Measurements from ENCODE around the gene TAB2. TPM values are rescaled to one million over a fixed set of nuclear protein-coding genes. Genes with fewer than 3 reads are reported as not detected.
"Not testable (repeated sequence)": the region's sequence is repeated elsewhere in the genome, so short reads cannot be mapped to it uniquely, and the experiment has no call there.

TAB2 gene
- total RNA-seq, 1 experiment from 2014 or later: 56.2 TPM

DNA sequence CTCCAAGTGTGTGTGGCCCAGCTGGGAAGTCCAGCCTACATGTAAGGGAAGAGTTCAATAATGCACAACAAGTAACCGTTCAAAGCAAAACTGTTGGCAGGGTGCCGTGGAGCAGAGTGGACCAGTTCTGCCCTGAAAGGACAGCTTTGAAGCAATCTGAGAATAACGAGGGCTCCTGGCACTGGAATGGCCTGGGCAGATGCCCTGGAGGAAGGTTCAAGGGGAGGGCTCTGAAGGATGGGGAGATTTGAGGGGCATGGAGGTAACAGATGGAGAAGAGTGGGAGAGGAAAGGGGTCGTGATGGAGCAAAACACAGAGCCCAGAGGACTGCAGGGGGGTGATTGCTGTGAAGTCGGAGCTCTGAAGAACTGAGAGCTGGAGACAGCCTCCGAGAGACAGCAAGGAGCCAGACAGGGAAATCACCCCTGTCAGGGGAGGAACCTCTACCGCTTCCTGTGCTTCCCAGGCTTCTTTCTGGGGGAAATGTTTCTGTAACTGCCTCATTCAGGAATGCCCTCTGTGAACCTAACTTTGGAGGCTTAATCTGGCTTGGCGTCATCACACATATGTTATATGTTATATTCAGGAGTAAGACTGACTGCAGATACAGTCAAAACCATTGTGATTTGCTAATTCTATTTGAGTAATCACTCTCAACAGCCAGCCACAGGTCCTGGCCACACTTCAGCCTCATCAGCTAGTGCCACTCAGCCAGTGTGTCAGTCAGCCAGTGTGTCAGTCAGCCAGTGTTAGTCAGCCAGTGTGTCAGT, 126.1 kb downstream of the TAB2 start:
- Histone ChIP-seq H3T11ph (ENCODE audit: low read length) (no peak overlapping the region), H2BK120ac (ENCODE audit: low read depth, low read length, poor library complexity, severe bottlenecking) (no peak overlapping the region), H3K79me2 (ENCODE audit: insufficient read depth, low read length) (no peaks in the 10 kb centered on the region), H2BK5ac (ENCODE audit: insufficient read length, low read length) (no peak overlapping the region), H4K91ac (ENCODE audit: insufficient read length, low read depth, low read length) (no peak overlapping the region), H2BK20ac (ENCODE audit: low read depth, low read length, poor library complexity, severe bottlenecking) (no peak overlapping the region), H2BK15ac (ENCODE audit: low read depth, low read length) (no peak overlapping the region), H3K9ac (ENCODE audit: extremely low read depth, insufficient read length, low read length) (no peak overlapping the region), H2AFZ (ENCODE audit: low read length) (no peak overlapping the region), H4K8ac (replicated peaks; ENCODE audit: insufficient read length, low read depth, low read length) (no peak overlapping the region), H3K79me1 (ENCODE audit: insufficient read depth, low read depth, low read length, poor library complexity, severe bottlenecking) (no peaks in the 10 kb centered on the region), H3K9me3 (ENCODE audit: control insufficient read depth, low read depth, low read length) (no peaks in the 10 kb centered on the region), H3K4me1 (ENCODE audit: insufficient read depth, low read length) (no peaks in the 10 kb centered on the region), H4K20me1 (ENCODE audit: control insufficient read depth, insufficient read depth, insufficient read length) (no peaks in the 10 kb centered on the region), H3K23me2 (ENCODE audit: insufficient read length, low read depth, low read length, poor library complexity, severe bottlenecking) (no peaks in the 10 kb centered on the region), H3K27me3 (ENCODE audit: insufficient read depth, low read length) (no peaks in the 10 kb centered on the region), H2AK5ac (ENCODE audit: insufficient read length, low read length) (no peak overlapping the region), H3K14ac (ENCODE audit: insufficient read depth, low read length) (no peak overlapping the region), H3K56ac (ENCODE audit: insufficient read length, low read depth, low read length) (no peak overlapping the region), H3K23ac (ENCODE audit: insufficient read length, low read depth, low read length) (no peak overlapping the region), H3K4me2 (ENCODE audit: insufficient read depth, insufficient read length, low read length) (no peak overlapping the region), H4K5ac (ENCODE audit: insufficient read length, low read depth, low read length) (no peak overlapping the region), H3K18ac (ENCODE audit: insufficient read length, low read depth, low read length) (no peak overlapping the region), H3K4ac (ENCODE audit: low read depth, low read length) (no peak overlapping the region), H2BK12ac (ENCODE audit: insufficient read length, low read depth, low read length) (no peak overlapping the region), H3K27ac (ENCODE audit: insufficient read length, low read depth, low read length) (no peak overlapping the region)
- H3K36me3 Mint-ChIP-seq (ENCODE audit: insufficient read depth in 1 of 3, low read depth in 3 of 3): no peaks in the 10 kb centered on the region
- no CpG with 5 or more reads among the region's 8 CpGs for WGBS (ENCODE audit: extremely low coverage, insufficient read length, low lambda C conversion rate)
- no peak for DNase-seq
- no peak overlapping the region; a peak in 1 of 7 replicates for H3K27ac Mint-ChIP-seq
- TF ChIP-seq, protein P1, sequence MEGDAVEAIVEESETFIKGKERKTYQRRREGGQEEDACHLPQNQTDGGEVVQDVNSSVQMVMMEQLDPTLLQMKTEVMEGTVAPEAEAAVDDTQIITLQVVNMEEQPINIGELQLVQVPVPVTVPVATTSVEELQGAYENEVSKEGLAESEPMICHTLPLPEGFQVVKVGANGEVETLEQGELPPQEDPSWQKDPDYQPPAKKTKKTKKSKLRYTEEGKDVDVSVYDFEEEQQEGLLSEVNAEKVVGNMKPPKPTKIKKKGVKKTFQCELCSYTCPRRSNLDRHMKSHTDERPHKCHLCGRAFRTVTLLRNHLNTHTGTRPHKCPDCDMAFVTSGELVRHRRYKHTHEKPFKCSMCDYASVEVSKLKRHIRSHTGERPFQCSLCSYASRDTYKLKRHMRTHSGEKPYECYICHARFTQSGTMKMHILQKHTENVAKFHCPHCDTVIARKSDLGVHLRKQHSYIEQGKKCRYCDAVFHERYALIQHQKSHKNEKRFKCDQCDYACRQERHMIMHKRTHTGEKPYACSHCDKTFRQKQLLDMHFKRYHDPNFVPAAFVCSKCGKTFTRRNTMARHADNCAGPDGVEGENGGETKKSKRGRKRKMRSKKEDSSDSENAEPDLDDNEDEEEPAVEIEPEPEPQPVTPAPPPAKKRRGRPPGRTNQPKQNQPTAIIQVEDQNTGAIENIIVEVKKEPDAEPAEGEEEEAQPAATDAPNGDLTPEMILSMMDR (conservative IDR thresholded peaks at IDR 0.05): no peak
- H3K27me3 Mint-ChIP-seq (ENCODE audit: low read depth): peaks cover 6% of the 10 kb centered on the region
- no peak overlapping the region for H3K4me3 Mint-ChIP-seq
- H3K9me3 Mint-ChIP-seq: peaks cover 0 to 3% of the 10 kb centered on the region in 2 experiments; a peak in 3 of 5 replicates
- H3K4me1 Mint-ChIP-seq: peaks cover 0 to 11% of the 10 kb centered on the region in 2 experiments; a peak in 1 of 4 replicates

DNA sequence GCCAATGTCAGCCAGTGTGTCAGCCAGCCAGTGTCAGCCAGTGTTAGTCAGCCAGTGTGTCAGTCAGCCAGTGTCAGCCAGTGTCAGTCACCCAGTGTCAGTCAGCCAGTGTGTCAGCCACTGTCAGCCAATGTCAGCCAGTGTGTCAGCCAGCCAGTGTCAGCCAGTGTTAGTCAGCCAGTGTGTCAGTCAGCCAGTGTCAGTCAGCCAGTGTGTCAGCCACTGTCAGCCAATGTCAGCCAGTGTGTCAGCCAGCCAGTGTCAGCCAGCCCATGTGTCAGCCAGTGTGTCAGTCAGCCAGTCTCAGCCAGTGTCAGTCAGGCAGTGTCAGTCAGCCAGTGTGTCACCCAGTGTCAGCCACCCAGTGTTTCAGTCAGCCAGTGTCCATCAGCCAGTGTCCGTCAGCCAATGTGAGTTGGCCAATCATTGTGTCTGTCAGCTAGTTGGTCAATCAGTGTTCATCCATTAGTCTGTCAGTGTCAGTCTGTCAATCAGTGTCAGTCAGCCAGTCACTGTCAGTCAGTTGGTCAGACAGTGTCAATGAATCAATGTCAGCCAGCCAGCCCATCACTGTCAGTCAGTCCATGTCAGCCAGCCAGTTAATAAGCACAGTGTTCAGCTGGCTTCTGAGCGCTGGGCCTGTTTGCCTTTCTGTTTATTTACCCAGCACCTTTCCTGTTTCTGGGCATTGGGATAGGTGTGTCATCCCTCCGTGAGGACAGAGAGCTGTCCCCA, 127.0 kb downstream of the TAB2 start:
- H3K23ac ChIP-seq (ENCODE audit: insufficient read length, low read depth, low read length); H3K4me3 Mint-ChIP-seq; H3K79me1 ChIP-seq (ENCODE audit: insufficient read depth, low read depth, low read length, poor library complexity, severe bottlenecking); H3K27ac Mint-ChIP-seq; H3K9me3 ChIP-seq (ENCODE audit: control insufficient read depth, low read depth, low read length); H3K4me1 Mint-ChIP-seq; H3K79me2 ChIP-seq (ENCODE audit: insufficient read depth, low read length); H4K91ac ChIP-seq (ENCODE audit: insufficient read length, low read depth, low read length); H3K14ac ChIP-seq (ENCODE audit: insufficient read depth, low read length); H2BK12ac ChIP-seq (ENCODE audit: insufficient read length, low read depth, low read length); H3K4me2 ChIP-seq (ENCODE audit: insufficient read depth, insufficient read length, low read length); H2BK20ac ChIP-seq (ENCODE audit: low read depth, low read length, poor library complexity, severe bottlenecking); H2BK15ac ChIP-seq (ENCODE audit: low read depth, low read length); H3K9ac ChIP-seq (ENCODE audit: extremely low read depth, insufficient read length, low read length); H3K9me3 Mint-ChIP-seq; H3K23me2 ChIP-seq (ENCODE audit: insufficient read length, low read depth, low read length, poor library complexity, severe bottlenecking); H3K56ac ChIP-seq (ENCODE audit: insufficient read length, low read depth, low read length); H3K4ac ChIP-seq (ENCODE audit: low read depth, low read length); H3K27me3 ChIP-seq (ENCODE audit: insufficient read depth, low read length); H4K8ac ChIP-seq (replicated peaks; ENCODE audit: insufficient read length, low read depth, low read length); H2AFZ ChIP-seq (ENCODE audit: low read length); H4K5ac ChIP-seq (ENCODE audit: insufficient read length, low read depth, low read length); H4K20me1 ChIP-seq (ENCODE audit: control insufficient read depth, insufficient read depth, insufficient read length); H2BK5ac ChIP-seq (ENCODE audit: insufficient read length, low read length); H2BK120ac ChIP-seq (ENCODE audit: low read depth, low read length, poor library complexity, severe bottlenecking); H3K36me3 Mint-ChIP-seq (ENCODE audit: insufficient read depth in 1 of 3, low read depth in 3 of 3); H3K18ac ChIP-seq (ENCODE audit: insufficient read length, low read depth, low read length); H3K4me1 ChIP-seq (ENCODE audit: insufficient read depth, low read length); H3K27ac ChIP-seq (ENCODE audit: insufficient read length, low read depth, low read length); H3T11ph ChIP-seq (ENCODE audit: low read length); H2AK5ac ChIP-seq (ENCODE audit: insufficient read length, low read length); DNase-seq: not testable (repeated sequence)
- no CpG with 5 or more reads among the region's 3 CpGs for WGBS (ENCODE audit: extremely low coverage, insufficient read length, low lambda C conversion rate)
- H3K27me3 Mint-ChIP-seq (ENCODE audit: low read depth): peaks cover 13% of the 10 kb centered on the region
